Measurements from ENCODE around the gene PHF21A.
"Not testable (repeated sequence)": the region's sequence is repeated elsewhere in the genome, so short reads cannot be mapped to it uniquely, and the experiment has no call there.

PHF21A gene

DNA sequence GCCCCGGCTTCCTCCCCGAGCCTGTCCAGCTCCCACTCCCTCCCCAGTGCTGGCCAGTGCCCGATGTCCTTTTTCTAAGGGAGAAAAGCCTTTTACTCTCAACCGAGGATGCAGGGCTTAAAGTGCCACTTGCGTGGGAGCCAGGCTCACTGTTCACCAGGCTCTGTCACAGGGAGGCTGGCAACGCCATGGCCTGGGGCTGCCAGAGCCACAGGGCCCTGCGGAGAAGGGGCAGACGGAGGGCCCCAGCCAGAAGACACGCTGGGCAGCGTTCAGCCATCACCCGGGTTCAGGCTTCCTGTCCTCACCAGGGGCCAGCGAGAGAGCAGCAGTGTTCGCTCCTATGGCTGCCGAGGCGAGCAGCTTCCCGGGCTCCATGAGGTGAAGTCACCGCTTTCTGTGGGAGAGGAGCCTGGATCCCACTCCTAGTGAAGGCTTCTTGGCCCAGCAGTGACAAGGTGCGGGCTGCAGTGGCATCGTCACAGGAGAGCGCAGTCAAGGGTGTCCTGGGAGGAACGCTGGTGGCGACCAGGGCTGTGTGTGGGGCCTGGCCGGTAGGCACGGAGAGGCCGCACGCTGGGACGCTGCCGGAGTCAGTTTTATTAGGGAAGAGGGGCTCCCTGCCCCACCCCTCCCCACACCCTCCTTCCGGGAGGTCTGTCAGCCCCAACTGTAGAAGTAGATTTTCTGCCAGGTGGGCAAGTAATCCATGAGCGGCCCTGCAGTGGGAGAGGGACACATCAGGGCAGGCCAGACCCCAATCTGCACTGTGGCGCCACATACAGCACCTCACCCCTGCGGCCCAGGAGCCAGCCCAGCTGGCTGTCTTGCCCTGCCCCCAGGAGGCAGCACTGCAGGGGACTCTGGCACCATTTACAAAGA, 211.4 kb downstream of the PHF21A start:
- Histone ChIP-seq H3K36me3 (ENCODE audit: insufficient read depth, insufficient read length, low read length) (peaks cover 69% of the 10 kb centered on the region), H3K4me3 (ENCODE audit: insufficient read length, low read depth) (no peak overlapping the region), H3K27me3 (ENCODE audit: insufficient read depth, insufficient read length) (no peaks in the 10 kb centered on the region), H3K9ac (ENCODE audit: insufficient read length, low read depth) (no peak overlapping the region), H3K4me1 (ENCODE audit: insufficient read depth, insufficient read length) (peaks cover 21% of the 10 kb centered on the region), H3K9me3 (ENCODE audit: insufficient read depth, low read length) (no peaks in the 10 kb centered on the region)
- no peak for DNase-seq (ENCODE audit: low read depth, low spot score)
- TF ChIP-seq YY1 (IDR thresholded peaks at IDR 0.05; ENCODE audit: insufficient read depth, insufficient read length): no peak
- no peak for TF ChIP-seq ZNF274 (IDR thresholded peaks at IDR 0.05; ENCODE audit: low read depth, low read length)
- TF ChIP-seq SUZ12 (IDR thresholded peaks at IDR 0.05; ENCODE audit: extremely low read depth, insufficient read depth, insufficient read length): no peak

DNA sequence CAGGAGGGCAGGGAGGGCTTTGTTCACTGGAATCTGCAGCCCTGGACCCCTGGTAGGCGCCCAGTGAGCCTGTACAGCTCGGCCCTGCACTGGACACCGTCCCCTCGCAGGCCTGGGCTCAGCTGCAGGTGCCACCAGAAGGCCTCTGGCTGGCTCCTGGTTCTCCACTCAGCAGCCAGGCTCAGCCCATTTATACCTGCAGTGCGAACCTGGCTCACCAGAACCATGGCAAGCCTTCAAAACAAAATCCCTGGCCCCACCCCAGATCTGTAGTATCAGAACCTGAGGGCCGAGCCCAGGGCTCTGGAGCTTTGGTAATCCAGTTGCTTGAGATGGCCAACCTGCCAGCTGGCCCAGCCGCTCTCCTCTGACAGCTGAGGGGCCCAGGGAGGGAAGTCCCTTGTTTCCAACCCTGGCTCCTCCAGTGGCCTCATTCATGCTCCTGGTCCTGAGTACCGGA, 213.3 kb downstream of the PHF21A start:
- Histone ChIP-seq H3K9ac (ENCODE audit: insufficient read length, low read depth) (no peak overlapping the region), H3K27me3 (ENCODE audit: insufficient read depth, insufficient read length) (no peaks in the 10 kb centered on the region), H3K4me3 (ENCODE audit: insufficient read length, low read depth) (no peak overlapping the region), H3K9me3 (ENCODE audit: insufficient read depth, low read length) (no peaks in the 10 kb centered on the region), H3K36me3 (ENCODE audit: insufficient read depth, insufficient read length, low read length) (peaks cover 69% of the 10 kb centered on the region), H3K4me1 (ENCODE audit: insufficient read depth, insufficient read length) (peaks cover 21% of the 10 kb centered on the region)
- no peak for DNase-seq (ENCODE audit: low read depth, low spot score)
- TF ChIP-seq SUZ12 (IDR thresholded peaks at IDR 0.05; ENCODE audit: extremely low read depth, insufficient read depth, insufficient read length): no peak
- TF ChIP-seq YY1 (IDR thresholded peaks at IDR 0.05; ENCODE audit: insufficient read depth, insufficient read length): no peak
- no peak for TF ChIP-seq ZNF274 (IDR thresholded peaks at IDR 0.05; ENCODE audit: low read depth, low read length)

GRCh38 chr11:45906965-45907611, 214.2 kb downstream of the PHF21A start, which contains the start of gene FREY1:
TSS of gene FREY1 (minus strand) at chr11:45907271. CDS start at chr11:45907245, 26 bp downstream.
- Histone ChIP-seq H3K4me1 (ENCODE audit: insufficient read depth, insufficient read length) (peaks cover 21% of the 10 kb centered on the region), H3K27me3 (ENCODE audit: insufficient read depth, insufficient read length) (no peaks in the 10 kb centered on the region), H3K9ac (ENCODE audit: insufficient read length, low read depth) (peak within 1 kb of the TSS; percentile 15), H3K36me3 (ENCODE audit: insufficient read depth, insufficient read length, low read length) (peaks cover 70% of the 10 kb centered on the region), H3K9me3 (ENCODE audit: insufficient read depth, low read length) (no peaks in the 10 kb centered on the region), H3K4me3 (ENCODE audit: insufficient read length, low read depth) (no peak within 1 kb of the TSS)
- DNase-seq (ENCODE audit: low read depth, low spot score): no peak
- no peak for TF ChIP-seq ZNF274 (IDR thresholded peaks at IDR 0.05; ENCODE audit: low read depth, low read length)
- no peak for TF ChIP-seq YY1 (IDR thresholded peaks at IDR 0.05; ENCODE audit: insufficient read depth, insufficient read length)
- no peak for TF ChIP-seq SUZ12 (IDR thresholded peaks at IDR 0.05; ENCODE audit: extremely low read depth, insufficient read depth, insufficient read length)

- Histone ChIP-seq H3K36me3 (ENCODE audit: insufficient read depth, insufficient read length, low read length) (peaks cover 65% of the 10 kb centered on the region), H3K27me3 (ENCODE audit: insufficient read depth, insufficient read length) (no peaks in the 10 kb centered on the region), H3K9me3 (ENCODE audit: insufficient read depth, low read length) (no peaks in the 10 kb centered on the region), H3K4me1 (ENCODE audit: insufficient read depth, insufficient read length) (peaks cover 26% of the 10 kb centered on the region), H3K9ac (ENCODE audit: insufficient read length, low read depth) (no peak overlapping the region), H3K4me3 (ENCODE audit: insufficient read length, low read depth) (no peak overlapping the region)
- no peak for DNase-seq (ENCODE audit: low read depth, low spot score)
- TF ChIP-seq YY1 (IDR thresholded peaks at IDR 0.05; ENCODE audit: insufficient read depth, insufficient read length) (no peak), ZNF274 (IDR thresholded peaks at IDR 0.05; ENCODE audit: low read depth, low read length) (no peak), SUZ12 (IDR thresholded peaks at IDR 0.05; ENCODE audit: extremely low read depth, insufficient read depth, insufficient read length) (no peak)
Measured at GRCh38 chr11:45906096-45906682, 215.1 kb downstream of the PHF21A start.

GRCh38 chr11:45905576-45905975, 215.7 kb downstream of the PHF21A start:
- H3K27me3 ChIP-seq (ENCODE audit: insufficient read depth, insufficient read length); H3K9me3 ChIP-seq (ENCODE audit: insufficient read depth, low read length); H3K4me3 ChIP-seq (ENCODE audit: insufficient read length, low read depth); DNase-seq (ENCODE audit: low read depth, low spot score); H3K9ac ChIP-seq (ENCODE audit: insufficient read length, low read depth): not testable (repeated sequence)
- peaks cover 29% of the 10 kb centered on the region for H3K4me1 ChIP-seq (ENCODE audit: insufficient read depth, insufficient read length)
- H3K36me3 ChIP-seq (ENCODE audit: insufficient read depth, insufficient read length, low read length): peaks cover 59% of the 10 kb centered on the region

DNA sequence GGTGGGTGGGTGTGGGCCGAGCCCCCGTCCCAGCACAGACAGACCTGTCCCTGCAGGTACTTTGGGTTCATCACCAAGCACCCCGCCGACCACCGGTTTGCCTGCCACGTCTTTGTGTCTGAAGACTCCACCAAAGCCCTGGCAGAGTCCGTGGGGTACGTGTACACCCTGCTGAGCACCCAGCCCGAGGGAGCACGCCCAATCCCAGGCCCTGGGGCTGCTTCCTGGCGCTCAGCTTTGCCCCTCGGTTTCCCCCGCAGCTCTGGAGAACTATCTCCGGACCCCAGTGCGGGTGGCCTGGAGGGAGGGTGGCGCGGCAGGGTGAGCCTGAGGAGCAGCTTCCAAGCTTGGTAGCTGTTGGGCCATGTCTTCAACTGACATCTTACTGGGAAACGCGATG, 216.2 kb downstream of the PHF21A start:
- DNase-seq (ENCODE audit: low read depth, low spot score): no peak
- peaks cover 25% of the 10 kb centered on the region for H3K4me1 ChIP-seq (ENCODE audit: insufficient read depth, insufficient read length)
- no peaks in the 10 kb centered on the region for H3K9me3 ChIP-seq (ENCODE audit: insufficient read depth, low read length)
- H3K9ac ChIP-seq (ENCODE audit: insufficient read length, low read depth): no peak overlapping the region
- peaks cover 9% of the 10 kb centered on the region for H3K27me3 ChIP-seq (ENCODE audit: insufficient read depth, insufficient read length)
- no peak overlapping the region for H3K4me3 ChIP-seq (ENCODE audit: insufficient read length, low read depth)
- TF ChIP-seq SUZ12 (IDR thresholded peaks at IDR 0.05; ENCODE audit: extremely low read depth, insufficient read depth, insufficient read length): no peak
- no peak for TF ChIP-seq YY1 (IDR thresholded peaks at IDR 0.05; ENCODE audit: insufficient read depth, insufficient read length)
- no peak for TF ChIP-seq ZNF274 (IDR thresholded peaks at IDR 0.05; ENCODE audit: low read depth, low read length)
- H3K36me3 ChIP-seq (ENCODE audit: insufficient read depth, insufficient read length, low read length): peaks cover 55% of the 10 kb centered on the region
